B cell (primary cell): ENCODE data around the gene KCND1.

Experiments used
- CTCF ChIP-seq: fragments of 200-600 bp; IDR thresholded peaks from one replicate; pipeline ENCODE4 v1.8.0; 2022; ENCODE audit warnings: antibody characterized with exemption, mild to moderate bottlenecking
- EZH2 ChIP-seq: IDR thresholded peaks from 2 replicates; pipeline ENCODE4 v1.6.1; 2012; ENCODE audit warnings: borderline replicate concordance, low read depth, mild to moderate bottlenecking, moderate library complexity, low read length; ENCODE audit not compliant: insufficient read depth, poor library complexity, severe bottlenecking

GRCh38 chrX:48974574-48974973 lies 2.9 kb upstream of the KCND1 start:
- TF ChIP-seq CTCF (no peak), EZH2 (no peak)
